ENCODE measurements around the gene GLRX3. TPM values are rescaled to one million over a fixed set of nuclear protein-coding genes. Genes with fewer than 3 reads are reported as not detected.
A peak's percentile ranks its signal among the peaks of the same experiment; 100 is the strongest.

The GLRX3 gene
- total and polyA plus RNA-seq, 7 experiments from 2014 or later, result 30.1 to 74.7 (median 44.2) TPM

- peak overlapping the region; percentile 88 for H3K27ac ChIP-seq (ENCODE audit: low read depth, low read length)
- peak; percentile 12 for ATAC-seq
- Mint-ChIP-seq H3K4me3 (peak overlapping the region; percentile 90 to 99 (median 98)), H3K36me3 (peaks cover 0 to 10% (median 0%) of the 10 kb centered on the region in 5 donors), H3K4me1 (peaks cover 27 to 67% (median 53%) of the 10 kb centered on the region in 7 donors), H3K9me3 (peaks cover 0 to 2% (median 0%) of the 10 kb centered on the region in 11 donors), H3K27me3 (no peaks in the 10 kb centered on the region), H3K27ac (peak overlapping the region; percentile 90 to 99 (median 98))
- DNase-seq, result peak; percentile 46 to 85 (median 82)
- H3K27me3 ChIP-seq (ENCODE audit: control insufficient read depth in 2 of 2, insufficient read depth in 2 of 2, low read length in 2 of 2), result no peaks in the 10 kb centered on the region
- H3K9me3 ChIP-seq (ENCODE audit: control insufficient read depth in 2 of 3, low read length in 3 of 3), result no peaks in the 10 kb centered on the region
- peak overlapping the region; percentile 100 for H3K4me3 ChIP-seq (ENCODE audit: low read length)
- intact Hi-C loops (cut with micrococcal nuclease), result loop anchor here (1.0 to 5.0 kb wide), 13 partner anchors 26 to 1983 kb away; partner anchors contain the start of genes BNIP3 (in 2 of the 2), EBF3 (in 1 of the 2), GLRX3 (in 1 of the 2) and MKI67 (in 1 of the 2)
- no peaks in the 10 kb centered on the region for H3K36me3 ChIP-seq (ENCODE audit: control insufficient read depth in 2 of 3, insufficient read depth in 3 of 3, low read length in 3 of 3)
- POLR2A ChIA-PET, result interaction anchor here (0.8 to 3.7 kb wide), 12 partner anchors 11 to 1074 kb away, joined by 3 to 74 read pairs (median 12); partner anchors contain the start of genes GLRX3 and MGMT
- H3K4me1 ChIP-seq (ENCODE audit: control insufficient read depth in 2 of 2, insufficient read depth in 2 of 2, low read length in 2 of 2), result peaks cover 19 to 21% of the 10 kb centered on the region in 2 donors
- CTCF ChIA-PET, result interaction anchor here (0.6 to 4.0 kb wide), 12 partner anchors 18 to 1897 kb away, joined by 3 to 19 read pairs (median 4); partner anchors contain the start of gene GLRX3
Observed at GRCh38 chr10:130109796-130110245, 26.4 kb upstream of the GLRX3 start.

- Mint-ChIP-seq H3K9me3 (peaks cover 0 to 2% (median 0%) of the 10 kb centered on the region in 11 donors), H3K4me1 (peaks cover 27 to 67% (median 53%) of the 10 kb centered on the region in 7 donors), H3K36me3 (peaks cover 0 to 12% (median 0%) of the 10 kb centered on the region in 5 donors), H3K27ac (peak within 1 kb of the TSS; percentile 90 to 99 (median 98)), H3K27me3 (no peaks in the 10 kb centered on the region), H3K4me3 (peak within 1 kb of the TSS; percentile 90 to 99 (median 98))
- H3K27ac ChIP-seq (ENCODE audit: low read depth, low read length), result peak within 1 kb of the TSS; percentile 88
- DNase-seq (peak; percentile 96 to 100 (median 99)), ATAC-seq (peak; percentile 89)
- H3K36me3 ChIP-seq (ENCODE audit: control insufficient read depth in 2 of 3, insufficient read depth in 3 of 3, low read length in 3 of 3), result no peaks in the 10 kb centered on the region
- H3K4me1 ChIP-seq (ENCODE audit: control insufficient read depth in 2 of 2, insufficient read depth in 2 of 2, low read length in 2 of 2), result peaks cover 19 to 21% of the 10 kb centered on the region in 2 donors
- H3K4me3 ChIP-seq (ENCODE audit: low read length), result peak within 1 kb of the TSS; percentile 100
- intact Hi-C loops (cut with micrococcal nuclease), result loop anchor here (1.0 to 5.0 kb wide), 16 partner anchors 17 to 1984 kb away; partner anchors contain the start of genes BNIP3 (in 2 of the 2), GLRX3 (in 2 of the 2), MGMT (in 2 of the 2) and EBF3 (in 1 of the 2)
- H3K27me3 ChIP-seq (ENCODE audit: control insufficient read depth in 2 of 2, insufficient read depth in 2 of 2, low read length in 2 of 2), result no peaks in the 10 kb centered on the region
- ChIA-PET CTCF (interaction anchor here (0.6 to 4.0 kb wide), 12 partner anchors 17 to 1898 kb away, joined by 3 to 19 read pairs (median 4); partner anchors contain the start of gene GLRX3), POLR2A (interaction anchor here (0.6 to 3.7 kb wide), 16 partner anchors 11 to 1075 kb away, joined by 3 to 74 read pairs (median 6); partner anchors contain the start of genes GLRX3 and MGMT)
- H3K9me3 ChIP-seq (ENCODE audit: control insufficient read depth in 2 of 3, low read length in 3 of 3), result no peaks in the 10 kb centered on the region
Observed at GRCh38 chr10:130110246-130111112, 25.7 kb upstream of the GLRX3 start, which contains the start of gene C10orf143. TSS of gene C10orf143 (minus strand) at chr10:130110830. CDS start at chr10:130110772, 58 bp downstream.

GRCh38 chr10:130111113-130111851, 24.9 kb upstream of the GLRX3 start:
- Histone ChIP-seq H3K4me3 (ENCODE audit: low read length) (peak overlapping the region; percentile 100), H3K9me3 (ENCODE audit: control insufficient read depth in 2 of 3, low read length in 3 of 3) (no peaks in the 10 kb centered on the region), H3K36me3 (ENCODE audit: control insufficient read depth in 2 of 3, insufficient read depth in 3 of 3, low read length in 3 of 3) (no peaks in the 10 kb centered on the region), H3K4me1 (ENCODE audit: control insufficient read depth in 2 of 2, insufficient read depth in 2 of 2, low read length in 2 of 2) (peaks cover 19 to 21% of the 10 kb centered on the region in 2 donors), H3K27ac (ENCODE audit: low read depth, low read length) (peak overlapping the region; percentile 88), H3K27me3 (ENCODE audit: control insufficient read depth in 2 of 2, insufficient read depth in 2 of 2, low read length in 2 of 2) (no peaks in the 10 kb centered on the region)
- intact Hi-C loops (cut with micrococcal nuclease), result loop anchor here (1.0 to 5.0 kb wide), 14 partner anchors 16 to 1984 kb away; partner anchors contain the start of genes BNIP3 (in 2 of the 2), MGMT (in 2 of the 2), EBF3 (in 1 of the 2) and GLRX3 (in 1 of the 2)
- Mint-ChIP-seq H3K36me3 (peaks cover 0 to 14% (median 3%) of the 10 kb centered on the region in 5 donors), H3K4me1 (peaks cover 27 to 63% (median 49%) of the 10 kb centered on the region in 7 donors), H3K4me3 (peak overlapping the region; percentile 90 to 99 (median 98)), H3K27me3 (no peaks in the 10 kb centered on the region), H3K27ac (peak overlapping the region; percentile 90 to 99 (median 98)), H3K9me3 (peaks cover 0 to 4% (median 1%) of the 10 kb centered on the region in 11 donors)
- ATAC-seq (peak; percentile 86), DNase-seq (peak; percentile 76 to 98 (median 97))
- ChIA-PET POLR2A (interaction anchor here (0.8 to 3.7 kb wide), 12 partner anchors 11 to 1075 kb away, joined by 3 to 74 read pairs (median 12); partner anchors contain the start of genes GLRX3 and MGMT), CTCF (interaction anchor here (0.6 to 4.0 kb wide), 6 partner anchors 16 to 1077 kb away, joined by 3 to 19 read pairs (median 5); partner anchors contain the start of gene GLRX3)

GRCh38 chr10:130111852-130112180, 24.4 kb upstream of the GLRX3 start:
- H3K4me1 ChIP-seq (ENCODE audit: control insufficient read depth in 2 of 2, insufficient read depth in 2 of 2, low read length in 2 of 2), result peaks cover 19 to 21% of the 10 kb centered on the region in 2 donors
- H3K9me3 ChIP-seq (ENCODE audit: control insufficient read depth in 2 of 3, low read length in 3 of 3), result no peaks in the 10 kb centered on the region
- H3K9me3 Mint-ChIP-seq, result peaks cover 0 to 5% (median 1%) of the 10 kb centered on the region in 11 donors
- peak overlapping the region; percentile 88 for H3K27ac ChIP-seq (ENCODE audit: low read depth, low read length)
- no peaks in the 10 kb centered on the region for H3K36me3 ChIP-seq (ENCODE audit: control insufficient read depth in 2 of 3, insufficient read depth in 3 of 3, low read length in 3 of 3)
- no peaks in the 10 kb centered on the region for H3K27me3 Mint-ChIP-seq
- peak in 1 of 9 donors; percentile 2 for DNase-seq
- ChIA-PET POLR2A (interaction anchor here (1.3 to 3.7 kb wide), 7 partner anchors 12 to 645 kb away, joined by 4 to 74 read pairs (median 15); partner anchors contain the start of genes GLRX3 and MGMT), CTCF (interaction anchor here (4.0 kb wide), 1 partner anchor 16 kb away, joined by 19 read pairs; no protein-coding TSS in a partner anchor)
- H3K27me3 ChIP-seq (ENCODE audit: control insufficient read depth in 2 of 2, insufficient read depth in 2 of 2, low read length in 2 of 2), result no peaks in the 10 kb centered on the region
- peak overlapping the region; percentile 100 for H3K4me3 ChIP-seq (ENCODE audit: low read length)
- H3K27ac Mint-ChIP-seq, result peak overlapping the region; percentile 90 to 99 (median 98)
- no peak for ATAC-seq
- peaks cover 27 to 57% (median 44%) of the 10 kb centered on the region in 7 donors for H3K4me1 Mint-ChIP-seq
- intact Hi-C loops (cut with micrococcal nuclease), result loop anchor here (1.0 to 5.0 kb wide), 14 partner anchors 15 to 1985 kb away; partner anchors contain the start of genes BNIP3 (in 2 of the 2), MGMT (in 2 of the 2), EBF3 (in 1 of the 2) and GLRX3 (in 1 of the 2)
- peak overlapping the region; percentile 90 to 99 (median 98) for H3K4me3 Mint-ChIP-seq
- H3K36me3 Mint-ChIP-seq, result peaks cover 0 to 15% (median 5%) of the 10 kb centered on the region in 5 donors

- H3K27me3 ChIP-seq (ENCODE audit: control insufficient read depth in 2 of 2, insufficient read depth in 2 of 2, low read length in 2 of 2), result no peaks in the 10 kb centered on the region
- POLR2A ChIA-PET, result no interaction called here
- no peak overlapping the region for H3K4me3 ChIP-seq (ENCODE audit: low read length)
- Mint-ChIP-seq H3K4me1 (peaks cover 26 to 47% (median 36%) of the 10 kb centered on the region in 7 donors), H3K36me3 (peaks cover 0 to 15% (median 4%) of the 10 kb centered on the region in 5 donors), H3K9me3 (peaks cover 0 to 11% (median 7%) of the 10 kb centered on the region in 11 donors), H3K27ac (peak overlapping the region in 2 of 9 donors; percentile 26 to 51), H3K27me3 (no peaks in the 10 kb centered on the region), H3K4me3 (peak overlapping the region in 3 of 10 donors; percentile 10 to 46 (median 35))
- H3K9me3 ChIP-seq (ENCODE audit: control insufficient read depth in 2 of 3, low read length in 3 of 3), result no peaks in the 10 kb centered on the region
- H3K36me3 ChIP-seq (ENCODE audit: control insufficient read depth in 2 of 3, insufficient read depth in 3 of 3, low read length in 3 of 3), result no peaks in the 10 kb centered on the region
- CTCF ChIA-PET, result no interaction called here
- intact Hi-C loops (cut with micrococcal nuclease), result loop anchor here in 1 of 2 donors (5.0 kb wide), 2 partner anchors 151 to 1869 kb away; partner anchors contain the start of genes BNIP3 and EBF3
- H3K27ac ChIP-seq (ENCODE audit: low read depth, low read length), result no peak overlapping the region
- ATAC-seq (no peak), DNase-seq (no peak)
- H3K4me1 ChIP-seq (ENCODE audit: control insufficient read depth in 2 of 2, insufficient read depth in 2 of 2, low read length in 2 of 2), result peaks cover 19 to 21% of the 10 kb centered on the region in 2 donors
Observed at GRCh38 chr10:130112821-130113220, 23.4 kb upstream of the GLRX3 start.

Measured in naive thymus-derived CD4-positive, alpha-beta T cell (primary cell).